ENCODE data around the gene RNF34.

- TF ChIP-seq, protein P1, sequence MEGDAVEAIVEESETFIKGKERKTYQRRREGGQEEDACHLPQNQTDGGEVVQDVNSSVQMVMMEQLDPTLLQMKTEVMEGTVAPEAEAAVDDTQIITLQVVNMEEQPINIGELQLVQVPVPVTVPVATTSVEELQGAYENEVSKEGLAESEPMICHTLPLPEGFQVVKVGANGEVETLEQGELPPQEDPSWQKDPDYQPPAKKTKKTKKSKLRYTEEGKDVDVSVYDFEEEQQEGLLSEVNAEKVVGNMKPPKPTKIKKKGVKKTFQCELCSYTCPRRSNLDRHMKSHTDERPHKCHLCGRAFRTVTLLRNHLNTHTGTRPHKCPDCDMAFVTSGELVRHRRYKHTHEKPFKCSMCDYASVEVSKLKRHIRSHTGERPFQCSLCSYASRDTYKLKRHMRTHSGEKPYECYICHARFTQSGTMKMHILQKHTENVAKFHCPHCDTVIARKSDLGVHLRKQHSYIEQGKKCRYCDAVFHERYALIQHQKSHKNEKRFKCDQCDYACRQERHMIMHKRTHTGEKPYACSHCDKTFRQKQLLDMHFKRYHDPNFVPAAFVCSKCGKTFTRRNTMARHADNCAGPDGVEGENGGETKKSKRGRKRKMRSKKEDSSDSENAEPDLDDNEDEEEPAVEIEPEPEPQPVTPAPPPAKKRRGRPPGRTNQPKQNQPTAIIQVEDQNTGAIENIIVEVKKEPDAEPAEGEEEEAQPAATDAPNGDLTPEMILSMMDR (IDR thresholded peaks at IDR 0.05), result no peak
- TF ChIP-seq NRF1 (IDR thresholded peaks at IDR 0.05; ENCODE audit: low read depth, low read length), result no peak
Measured at GRCh38 chr12:121373755-121374154, 26.2 kb upstream of the RNF34 start.
